ENCODE data around the gene ABCA9.

DNA sequence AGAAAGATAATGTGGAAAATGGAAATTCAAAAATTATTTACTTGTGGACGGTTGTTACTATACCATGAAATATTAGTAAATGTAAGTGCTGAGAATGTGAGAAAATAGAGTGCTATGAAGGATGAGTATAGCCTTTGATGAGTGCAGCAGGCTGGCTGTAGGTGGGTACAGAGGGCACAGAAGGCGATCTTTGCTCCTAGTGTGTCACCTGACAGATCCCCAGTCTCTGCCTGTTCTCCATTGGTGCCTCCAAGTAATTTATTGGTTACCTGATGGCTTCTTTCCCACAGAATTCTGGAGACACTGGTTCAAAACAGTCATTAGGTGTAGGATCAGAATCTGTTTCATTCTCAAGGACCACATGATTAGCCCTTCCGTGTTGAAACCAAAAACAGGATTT, 28.9 kb downstream of the ABCA9 start:
- no peak for TF ChIP-seq CTCF (IDR thresholded peaks at IDR 0.05; ENCODE audit: insufficient read depth, low read length, poor library complexity, severe bottlenecking)
- TF ChIP-seq EZH2phosphoT487 (conservative IDR thresholded peaks at IDR 0.05; ENCODE audit: low read length): no peak

Measured in SU-DHL-6 (cell line).